Activated T-cell treated with anti-CD3 and anti-CD28 coated beads for 1 hour (primary cell): Measurements from ENCODE around the gene MACC1.
"Not testable (repeated sequence)": the region's sequence is repeated elsewhere in the genome, so short reads cannot be mapped to it uniquely, and the experiment has no call there.

Experiments
- DNase-seq: peaks from one replicate; pipeline ENCODE4 v3.0.0-alpha.2; 2020; ENCODE audit warnings: low read depth

The MACC1 gene

GRCh38 chr7:20206104-20206896, 10.9 kb downstream of the MACC1 start:
- no peak for DNase-seq

DNA sequence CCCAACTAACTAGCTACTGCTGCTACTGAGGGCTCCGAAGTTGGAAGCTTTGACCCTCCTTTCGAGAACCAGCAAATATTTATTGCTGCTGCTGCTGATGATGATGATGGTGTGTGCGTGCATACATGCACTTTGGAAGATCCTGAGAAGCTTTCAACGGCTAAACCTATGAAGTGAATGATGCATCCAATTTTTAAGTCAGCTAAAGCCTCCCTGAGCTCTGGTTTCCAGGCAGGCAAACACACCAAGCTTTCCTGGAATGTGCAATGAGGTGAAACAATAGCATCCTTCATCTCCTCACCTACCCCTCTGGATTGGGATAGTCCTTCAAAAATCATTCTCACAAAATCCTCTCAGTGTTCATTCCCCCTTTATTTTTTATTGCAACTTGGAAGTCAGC, 13.9 kb downstream of the MACC1 start:
- DNase-seq, result no peak

GRCh38 chr7:20201380-20201779, 15.8 kb downstream of the MACC1 start:
- DNase-seq, result no peak

DNA sequence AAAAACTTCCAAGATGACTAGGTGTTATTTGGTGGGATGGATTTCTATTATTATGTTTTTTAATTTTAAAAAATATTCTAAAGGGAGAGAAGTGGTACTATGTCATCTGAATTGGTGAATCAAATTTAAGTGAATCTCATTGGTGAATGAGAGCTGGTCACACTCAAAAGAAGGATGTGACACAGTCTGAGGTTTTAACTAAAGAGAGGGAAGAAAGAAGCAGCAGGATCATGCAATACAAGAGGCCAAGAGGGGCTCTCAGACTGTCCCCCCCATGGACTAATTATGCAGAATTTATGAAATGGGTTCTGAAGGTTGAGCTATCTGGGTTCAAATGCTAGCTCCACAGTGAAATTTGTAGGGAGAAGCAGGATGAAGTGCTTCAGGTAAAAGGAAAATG, 16.2 kb downstream of the MACC1 start:
- DNase-seq, result no peak

DNA sequence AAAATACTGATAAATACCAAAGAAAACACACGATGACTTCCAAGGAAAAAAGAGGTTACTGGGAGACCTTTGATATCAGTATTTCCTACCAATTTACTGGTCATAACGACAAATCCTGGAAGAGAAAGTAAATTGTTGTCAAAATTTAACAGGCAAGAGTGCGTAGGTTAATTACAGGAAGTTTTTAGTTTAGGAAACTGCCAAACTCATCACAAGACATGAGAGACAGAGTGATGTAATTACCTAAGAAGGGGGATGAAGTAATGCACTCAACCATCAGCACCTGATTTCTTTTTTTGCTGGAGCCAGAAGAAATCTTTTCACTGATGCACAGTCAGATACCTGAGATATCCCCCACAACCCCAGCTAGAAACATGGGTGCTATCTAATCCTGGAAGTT, 16.8 kb downstream of the MACC1 start:
- no peak for DNase-seq

DNA sequence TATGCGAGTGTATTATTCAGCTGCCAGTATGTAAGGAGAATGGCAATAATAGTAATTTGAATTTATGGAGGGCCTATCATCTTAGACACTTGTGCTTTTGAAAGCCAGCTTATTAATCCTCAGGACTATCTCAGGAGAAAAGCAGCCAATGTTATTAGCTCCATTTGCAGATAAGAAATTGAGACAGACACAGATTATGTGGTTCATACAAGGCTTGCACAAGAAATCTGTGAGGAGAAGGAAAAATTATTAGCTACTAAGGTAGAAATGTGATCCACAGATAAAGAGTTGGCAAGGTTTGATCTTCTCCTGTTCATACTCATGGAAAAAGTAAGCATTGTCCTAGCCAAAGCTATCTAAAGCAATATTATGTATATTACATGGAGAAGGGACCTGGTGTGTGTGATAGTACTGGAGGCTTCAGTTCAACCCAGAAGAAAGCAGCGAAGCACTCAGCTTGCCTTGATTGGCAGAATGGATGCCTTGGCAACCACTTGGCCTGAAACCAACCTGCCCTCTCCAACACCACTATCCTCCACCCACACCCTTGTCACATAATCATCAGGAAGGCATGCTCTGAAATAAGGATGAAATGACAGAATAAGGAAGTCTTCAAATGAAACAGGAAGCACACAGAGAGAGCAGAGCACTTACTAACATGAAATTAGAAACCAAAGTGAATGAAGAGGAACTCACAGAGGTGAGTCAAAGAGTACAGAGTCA, 18.0 kb downstream of the MACC1 start:
- no peak for DNase-seq

DNA sequence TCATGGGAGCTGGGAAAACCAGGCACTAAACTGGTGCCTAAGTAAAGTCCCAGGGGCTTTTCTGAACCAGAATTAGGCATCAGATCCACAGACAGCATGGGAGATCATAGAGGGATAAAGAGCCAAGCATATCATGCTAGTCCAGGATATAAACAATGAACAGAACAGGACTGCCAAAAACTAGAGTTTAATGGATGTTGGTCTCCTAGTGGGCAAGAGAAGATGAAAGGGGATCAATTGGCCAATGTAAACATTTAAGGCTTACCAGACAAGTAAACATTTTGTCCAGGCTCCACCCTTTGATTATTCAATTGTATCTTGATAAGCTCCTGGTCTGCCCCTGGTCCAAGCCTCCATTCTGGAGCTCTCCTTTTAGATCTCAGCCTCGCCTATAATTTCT, 18.9 kb downstream of the MACC1 start:
- no peak for DNase-seq

GRCh38 chr7:20197837-20198236, 19.3 kb downstream of the MACC1 start:
- DNase-seq, result no peak

DNA sequence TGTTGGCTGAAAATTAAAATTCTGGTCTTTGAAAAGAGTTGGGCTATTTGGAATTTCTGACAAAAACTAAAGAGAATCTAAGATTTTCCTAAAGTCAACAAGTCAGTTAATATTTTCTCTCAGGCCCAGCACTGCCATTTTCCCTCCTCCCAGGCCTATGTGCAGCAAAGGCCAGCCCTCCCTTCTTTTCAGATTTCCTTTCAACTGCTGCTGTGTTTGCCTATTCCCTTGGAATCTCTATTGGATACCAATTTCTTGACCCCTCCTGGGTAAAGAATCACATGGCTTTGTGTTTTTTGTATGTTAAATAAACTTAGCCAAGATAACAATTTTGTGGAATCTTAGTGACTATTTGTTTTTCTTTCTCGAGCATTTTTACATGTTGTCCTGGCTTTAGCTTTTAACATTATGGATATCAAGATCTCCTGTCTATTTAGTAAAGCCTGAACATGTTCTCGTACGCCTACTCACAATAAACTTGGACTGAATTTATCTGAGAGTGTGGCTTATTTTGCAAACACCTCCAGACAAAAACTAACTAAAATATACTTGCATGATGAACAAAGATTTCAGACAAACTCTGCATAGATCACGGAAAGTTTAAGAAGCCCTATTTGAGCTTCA, 19.9 kb downstream of the MACC1 start:
- DNase-seq, result no peak

GRCh38 chr7:20194343-20194995, 22.7 kb downstream of the MACC1 start:
- no peak for DNase-seq

- no peak for DNase-seq
Measured at GRCh38 chr7:20193873-20194272, 23.3 kb downstream of the MACC1 start.

DNA sequence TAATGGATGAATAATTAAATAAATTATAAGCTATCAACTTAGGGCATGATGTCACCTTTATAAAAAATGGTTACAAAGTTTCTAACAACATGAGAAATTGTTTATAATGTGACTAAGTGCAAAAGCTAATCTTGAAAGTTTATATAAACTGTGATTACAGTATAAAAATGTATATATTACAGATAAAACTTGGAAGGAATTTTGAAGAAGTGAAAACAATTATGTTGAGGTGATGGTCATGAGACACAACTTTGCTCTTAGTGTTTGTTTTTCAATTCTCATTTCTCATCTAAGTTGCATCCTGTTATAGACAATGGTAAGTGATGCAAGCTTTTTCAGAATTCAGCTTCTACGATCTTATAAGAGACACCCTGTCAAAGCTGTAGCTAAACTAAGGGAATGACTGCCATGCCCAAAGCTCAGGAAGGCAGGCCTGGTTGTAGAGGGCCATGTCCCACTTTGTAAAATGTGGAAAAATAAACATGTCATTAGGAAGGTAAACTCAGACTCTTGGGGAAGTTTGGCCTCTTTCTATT, 23.9 kb downstream of the MACC1 start:
- no peak for DNase-seq

DNA sequence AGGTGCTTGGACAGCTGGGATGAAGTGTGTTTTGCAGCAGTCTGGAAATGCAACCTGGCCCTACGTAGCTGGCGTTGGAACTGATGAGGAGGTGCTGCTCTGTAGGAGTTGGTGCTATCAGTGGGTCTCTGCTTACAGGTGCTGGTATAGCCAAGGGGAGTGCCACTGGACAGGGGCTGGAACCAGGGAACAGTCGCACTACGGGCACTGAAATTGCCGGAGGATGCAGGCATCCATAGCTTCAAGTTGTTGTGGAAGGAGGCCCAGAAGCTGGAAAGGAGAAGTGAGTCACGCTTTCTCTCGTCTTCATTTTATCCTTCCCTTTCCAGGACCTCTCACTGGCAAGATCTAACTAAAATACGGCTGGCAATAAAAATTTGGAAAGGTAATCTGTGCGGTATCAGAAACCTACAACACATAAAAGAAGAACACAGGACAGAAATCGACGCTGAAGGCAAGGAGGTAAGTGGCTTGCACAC, 25.8 kb downstream of the MACC1 start:
- DNase-seq, result no peak

- no peak for DNase-seq
Measured at GRCh38 chr7:20190560-20191390, 26.4 kb downstream of the MACC1 start.

DNA sequence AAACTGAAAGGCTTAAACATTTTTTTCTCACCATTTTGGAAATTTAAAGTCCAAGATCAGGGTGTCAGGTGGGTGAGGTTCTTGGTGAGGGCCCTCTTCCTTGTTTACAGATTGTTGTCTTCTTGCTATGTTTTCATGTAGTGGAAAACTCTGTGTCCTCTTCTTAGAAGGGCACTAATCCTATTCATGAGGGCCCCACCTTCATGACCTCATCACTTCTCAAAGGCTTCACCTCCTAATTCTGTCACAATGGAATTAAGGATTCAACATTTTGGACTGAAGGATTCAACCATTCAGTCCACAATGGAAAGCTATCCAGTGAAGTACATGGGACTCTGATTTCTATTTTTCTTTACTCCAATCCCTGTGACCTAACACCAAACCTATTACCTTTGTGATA, 27.3 kb downstream of the MACC1 start:
- DNase-seq, result no peak

- no peak for DNase-seq
Measured at GRCh38 chr7:20188567-20188966, 28.6 kb downstream of the MACC1 start.

DNA sequence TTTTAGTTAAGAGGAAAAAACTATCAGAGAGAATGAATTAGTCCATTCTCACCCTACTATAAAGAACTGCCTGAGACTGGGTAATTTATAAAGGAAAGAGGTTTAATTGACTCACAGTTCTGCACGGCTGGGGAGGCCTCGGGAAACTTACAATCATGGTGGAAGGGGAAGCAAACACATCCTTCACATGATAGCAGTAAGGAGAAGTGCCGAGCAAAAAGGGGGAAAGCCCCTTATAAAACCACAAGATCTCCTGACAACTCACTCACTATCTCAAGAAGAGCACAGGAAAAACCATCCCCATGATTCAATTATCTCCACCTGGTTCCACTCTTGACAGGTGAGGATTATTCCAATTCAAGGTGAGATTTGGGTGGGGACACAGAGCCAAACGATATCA, 29.3 kb downstream of the MACC1 start:
- not testable (repeated sequence) for DNase-seq

DNA sequence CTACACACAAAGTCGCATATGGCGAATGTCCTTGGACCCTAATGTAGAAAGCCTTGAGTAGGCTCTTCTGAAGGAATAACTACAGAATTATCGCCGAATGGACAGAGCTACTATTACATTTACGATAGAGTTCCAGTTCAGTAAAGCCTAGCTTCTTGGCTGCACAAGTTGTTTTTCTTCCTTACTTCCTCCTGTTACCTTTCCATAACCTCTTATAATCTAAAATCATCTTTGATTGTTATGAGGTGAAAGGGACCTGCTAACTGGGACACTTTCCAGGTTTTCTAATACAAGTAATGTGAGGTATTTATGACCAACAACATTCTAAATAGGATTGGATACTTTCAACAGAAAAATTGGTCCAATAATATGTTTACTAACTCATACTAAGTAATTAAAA, 31.2 kb downstream of the MACC1 start:
- DNase-seq, result no peak

- DNase-seq, result no peak
Measured at GRCh38 chr7:20183086-20183485, 34.1 kb downstream of the MACC1 start.

DNA sequence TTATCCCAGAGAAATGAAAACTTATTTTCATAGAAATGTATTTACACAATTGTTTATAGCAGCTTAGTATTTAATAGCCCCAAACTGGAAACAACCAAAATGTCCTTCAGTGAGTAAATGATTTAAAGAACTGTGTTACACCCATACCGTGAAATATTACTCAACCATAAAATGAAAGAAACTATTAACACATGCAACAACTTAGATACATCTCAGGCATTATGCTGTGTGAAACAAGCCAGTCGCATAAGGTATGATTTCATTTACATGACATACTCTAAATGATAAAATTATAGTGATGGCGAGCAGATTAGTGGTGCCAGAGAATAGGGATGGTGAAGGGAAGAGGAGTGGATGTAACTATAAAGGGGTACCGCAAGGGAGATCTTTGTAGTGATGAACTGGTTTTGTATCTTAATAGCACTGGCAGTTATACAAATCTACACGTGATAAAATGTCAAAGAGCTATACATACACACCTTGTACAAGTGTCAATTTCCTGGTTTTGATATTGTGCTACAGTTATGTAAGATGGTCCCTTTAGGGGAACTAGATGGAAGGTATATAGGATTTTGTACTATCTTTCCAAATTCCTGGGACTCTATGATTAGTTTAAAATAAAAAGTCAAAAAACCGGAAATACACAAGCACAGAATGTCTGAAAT, 40.5 kb downstream of the MACC1 start:
- no peak for DNase-seq

- no peak for DNase-seq
Measured at GRCh38 chr7:20173828-20174227, 43.4 kb downstream of the MACC1 start.
